Sigmoid colon (tissue), 7 donors: ENCODE results near the gene IL36B. TPM values are rescaled to one million over a fixed set of nuclear protein-coding genes. Genes with fewer than 3 reads are reported as not detected.

Source experiments
- DNase-seq: peaks from one replicate; pipeline ENCODE4 v3.0.0-alpha.2; 2019
- H3K27ac ChIP-seq, 4 donors: fragments of 200-600 bp; sonication (generic); one replicate each; pipeline ENCODE4 v1.5.1; 2016 to 2019; ENCODE audit warnings: mild to moderate bottlenecking in 1 of 4
- H3K27me3 ChIP-seq, 3 donors: fragments of 200-600 bp; sonication (generic); one replicate each; pipeline ENCODE4 v1.5.1; 2019; ENCODE audit warnings: mild to moderate bottlenecking in 1 of 3
- H3K36me3 ChIP-seq, 4 donors: fragments of 200-600 bp; sonication (generic); one replicate each; pipeline ENCODE4 v1.5.1; 2016 to 2019
- H3K4me1 ChIP-seq, 4 donors: fragments of 200-600 bp; sonication (generic); one replicate each; pipeline ENCODE4 v1.5.1; 2017 to 2019
- H3K4me3 ChIP-seq, 4 donors: fragments of 200-600 bp; sonication (generic); one replicate each; pipeline ENCODE4 v1.5.1; 2017 to 2019; ENCODE audit warnings: mild to moderate bottlenecking in 2 of 4, moderate library complexity in 1 of 4
- H3K9me3 ChIP-seq, 4 donors: fragments of 200-600 bp in 3 of 4; sonication (generic) in 3 of 4; one replicate each; pipeline versions ENCODE4 v1.5.1 to v1.6.1; 2013 to 2019
- EP300 ChIP-seq, 4 donors: sonication (generic); formaldehyde crosslinking; IDR thresholded peaks; one replicate each; pipeline ENCODE4 v1.6.1; 2017; ENCODE audit warnings: antibody characterized with exemption in 4 of 4
- POLR2A ChIP-seq, 2 donors: fragments of 450-650 bp; IDR thresholded peaks; one replicate each; pipeline ENCODE4 v1.6.1; 2016; ENCODE audit warnings: antibody characterized with exemption in 2 of 2, mild to moderate bottlenecking in 2 of 2, moderate library complexity in 2 of 2
- POLR2AphosphoS5 ChIP-seq, 4 donors: sonication (generic); formaldehyde crosslinking; IDR thresholded peaks; one replicate each; pipeline ENCODE4 v1.6.1; 2017; ENCODE audit warnings: antibody characterized with exemption in 4 of 4
- WGBS, 2 donors: extraction: QIAGEN DNeasy Blood & Tissue Kit; methylation state at CpG; one replicate each; pipeline ENCODE4 v1.1.7; 2013; 5-methylcytosine and 5-hydroxymethylcytosine counted together
- intact Hi-C: fragments of 100-400 bp; cut with DNase I; formaldehyde crosslinking; loops from one replicate; pipeline ENCODE4 v1.15.1; 2023
- polyA plus RNA-seq, 3 donors: library from polyadenylated mRNA; stranded (reverse); fragments of 200-250 nt; gene quantifications; one replicate each; pipeline ENCODE4 v1.2.3, GENCODE V29; 2013
- total RNA-seq, 4 donors: library from RNA; depleted of rRNA; stranded (reverse); fragments of >200 nt; gene quantifications; one replicate each; pipeline ENCODE4 v1.1.0, GENCODE V29; 2016
- TF ChIP-seq, protein P1 (sequence below), 4 experiments: fragments of 450-650 bp in 3 of 4; fragments of 200-600 bp in 1 of 4; IDR thresholded peaks; one replicate each; pipeline ENCODE4 v1.5.1; 2016 to 2019; ENCODE audit warnings: antibody characterized with exemption in 4 of 4, mild to moderate bottlenecking in 3 of 4, moderate library complexity in 2 of 4
- donor health status: healthy with polysubstance abuse.
- donor health status: Bipolar disorder and iron deficiency.
- donor health status: healthy.

IL36B gene
- total and polyA plus RNA-seq, 7 donors = not detected

DNA sequence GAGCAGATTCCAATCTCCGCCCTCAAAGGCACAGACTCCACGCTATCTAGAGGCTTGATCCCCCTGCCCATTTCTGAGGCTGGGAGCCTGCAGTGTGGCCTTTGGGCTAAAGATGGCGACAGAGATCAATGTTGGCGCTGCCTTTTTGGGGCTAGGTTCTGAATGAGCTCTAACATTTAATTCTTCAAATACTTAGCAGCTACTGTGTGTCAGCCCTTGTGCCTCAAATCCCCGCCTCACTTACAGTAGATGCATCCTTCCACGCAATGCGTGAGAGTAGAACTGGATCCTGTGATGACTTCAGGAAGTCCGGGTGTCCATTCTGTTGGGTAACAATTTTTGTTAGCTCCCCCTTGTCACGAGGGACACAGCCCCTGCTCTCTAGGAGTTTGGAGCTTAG lies 27.5 kb upstream of the IL36B start:
- Histone ChIP-seq H3K9me3 (no peaks in the 10 kb centered on the region), H3K27me3 (no peaks in the 10 kb centered on the region), H3K27ac (no peak overlapping the region), H3K4me1 (no peaks in the 10 kb centered on the region), H3K36me3 (no peaks in the 10 kb centered on the region), H3K4me3 (no peak overlapping the region)
- TF ChIP-seq EP300 (IDR thresholded peaks at IDR 0.05) (no peak), POLR2A (IDR thresholded peaks at IDR 0.05) (no peak), POLR2AphosphoS5 (IDR thresholded peaks at IDR 0.05) (no peak)
- TF ChIP-seq, protein P1, sequence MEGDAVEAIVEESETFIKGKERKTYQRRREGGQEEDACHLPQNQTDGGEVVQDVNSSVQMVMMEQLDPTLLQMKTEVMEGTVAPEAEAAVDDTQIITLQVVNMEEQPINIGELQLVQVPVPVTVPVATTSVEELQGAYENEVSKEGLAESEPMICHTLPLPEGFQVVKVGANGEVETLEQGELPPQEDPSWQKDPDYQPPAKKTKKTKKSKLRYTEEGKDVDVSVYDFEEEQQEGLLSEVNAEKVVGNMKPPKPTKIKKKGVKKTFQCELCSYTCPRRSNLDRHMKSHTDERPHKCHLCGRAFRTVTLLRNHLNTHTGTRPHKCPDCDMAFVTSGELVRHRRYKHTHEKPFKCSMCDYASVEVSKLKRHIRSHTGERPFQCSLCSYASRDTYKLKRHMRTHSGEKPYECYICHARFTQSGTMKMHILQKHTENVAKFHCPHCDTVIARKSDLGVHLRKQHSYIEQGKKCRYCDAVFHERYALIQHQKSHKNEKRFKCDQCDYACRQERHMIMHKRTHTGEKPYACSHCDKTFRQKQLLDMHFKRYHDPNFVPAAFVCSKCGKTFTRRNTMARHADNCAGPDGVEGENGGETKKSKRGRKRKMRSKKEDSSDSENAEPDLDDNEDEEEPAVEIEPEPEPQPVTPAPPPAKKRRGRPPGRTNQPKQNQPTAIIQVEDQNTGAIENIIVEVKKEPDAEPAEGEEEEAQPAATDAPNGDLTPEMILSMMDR (IDR thresholded peaks at IDR 0.05) = no peak
- no peak for DNase-seq
- intact Hi-C loops = no loop called here
- 44 to 49% methylated on average over 9 of the region's 9 CpGs for WGBS, 2 donors

DNA sequence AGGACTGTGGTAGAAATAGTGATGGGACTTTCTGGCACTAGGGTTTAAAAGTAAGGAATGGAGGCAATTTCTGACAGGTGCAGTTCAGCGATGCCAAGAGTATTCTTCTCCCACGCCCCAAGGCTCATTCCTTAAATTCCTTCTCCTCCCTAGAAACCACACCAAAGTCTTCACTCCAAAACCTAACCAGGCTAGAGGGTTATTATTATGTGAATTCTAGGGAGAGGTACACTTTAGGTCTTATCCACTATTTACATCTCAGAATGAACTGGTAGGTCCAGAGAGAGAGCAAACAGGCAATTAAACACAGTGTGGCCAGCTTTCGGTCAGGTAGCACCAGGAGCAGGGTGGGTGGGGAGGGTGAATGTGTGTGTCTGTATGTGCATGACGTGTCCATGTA lies 26.5 kb upstream of the IL36B start:
- H3K4me3 ChIP-seq = no peak overlapping the region
- TF ChIP-seq EP300 (IDR thresholded peaks at IDR 0.05) (no peak), POLR2AphosphoS5 (IDR thresholded peaks at IDR 0.05) (no peak), POLR2A (IDR thresholded peaks at IDR 0.05) (no peak)
- TF ChIP-seq, protein P1 (IDR thresholded peaks at IDR 0.05) = no peak
- no peak overlapping the region for H3K27ac ChIP-seq
- no peak for DNase-seq
- intact Hi-C loops = no loop called here
- H3K36me3 ChIP-seq = no peaks in the 10 kb centered on the region
- no peaks in the 10 kb centered on the region for H3K27me3 ChIP-seq
- 64 to 84% methylated on average over 4 of the region's 4 CpGs for WGBS, 2 donors
- no peaks in the 10 kb centered on the region for H3K9me3 ChIP-seq
- no peaks in the 10 kb centered on the region for H3K4me1 ChIP-seq

DNA sequence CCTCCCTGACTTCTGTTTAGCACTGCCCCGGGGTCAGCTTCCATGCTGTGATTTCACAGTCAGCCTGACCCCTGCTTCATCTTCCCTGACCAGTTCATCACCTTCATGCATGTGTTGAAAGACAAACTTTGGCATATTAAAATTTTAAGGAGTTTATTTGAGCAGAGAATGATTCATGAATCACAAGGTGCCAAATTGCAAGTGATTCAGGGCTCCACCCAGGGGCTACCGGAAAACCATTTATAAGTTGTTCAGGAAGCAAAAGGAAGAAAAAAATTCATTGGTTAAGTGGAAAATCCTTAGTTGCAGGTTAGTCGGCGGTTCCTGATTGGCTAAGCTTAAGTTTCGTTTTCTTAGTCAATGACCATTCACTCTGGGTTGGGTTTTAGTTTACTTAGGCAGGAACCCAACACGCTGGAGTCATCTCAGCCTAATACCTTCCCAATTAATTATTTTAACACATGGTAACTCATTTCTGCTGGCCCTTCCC lies 25.7 kb upstream of the IL36B start:
- no peak for DNase-seq
- 52 to 73% methylated on average over 6 of the region's 6 CpGs for WGBS, 2 donors
- H3K4me3 ChIP-seq = no peak overlapping the region
- no peaks in the 10 kb centered on the region for H3K36me3 ChIP-seq
- no peaks in the 10 kb centered on the region for H3K9me3 ChIP-seq
- intact Hi-C loops = no loop called here
- H3K27me3 ChIP-seq = no peaks in the 10 kb centered on the region
- no peaks in the 10 kb centered on the region for H3K4me1 ChIP-seq
- TF ChIP-seq, protein P1 (IDR thresholded peaks at IDR 0.05) = no peak
- TF ChIP-seq POLR2A (IDR thresholded peaks at IDR 0.05) = no peak
- no peak for TF ChIP-seq POLR2AphosphoS5 (IDR thresholded peaks at IDR 0.05)
- no peak for TF ChIP-seq EP300 (IDR thresholded peaks at IDR 0.05)
- no peak overlapping the region for H3K27ac ChIP-seq

DNA sequence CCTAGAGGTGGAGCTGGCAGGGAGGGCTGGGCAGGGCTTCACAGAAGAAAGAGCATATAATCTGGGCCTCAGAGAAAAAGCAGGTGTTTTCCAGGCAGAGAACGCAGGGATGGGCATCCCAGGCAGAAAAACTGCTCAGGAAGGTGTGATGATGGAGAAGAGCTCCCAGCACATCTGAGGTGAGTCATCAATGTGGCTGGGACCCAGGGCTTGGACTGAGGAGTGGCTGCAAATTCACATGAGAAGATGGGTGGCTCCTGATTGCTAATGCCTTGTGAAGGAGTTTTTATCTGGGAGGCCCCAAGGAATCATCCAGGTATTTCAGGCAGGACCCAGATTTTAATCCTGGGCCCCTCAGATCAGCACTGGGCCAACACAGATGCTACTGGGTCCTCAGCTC lies 25.3 kb upstream of the IL36B start:
- Histone ChIP-seq H3K27me3 (no peaks in the 10 kb centered on the region), H3K27ac (no peak overlapping the region), H3K36me3 (no peaks in the 10 kb centered on the region), H3K4me3 (no peak overlapping the region), H3K9me3 (no peaks in the 10 kb centered on the region), H3K4me1 (no peaks in the 10 kb centered on the region)
- intact Hi-C loops = no loop called here
- TF ChIP-seq POLR2AphosphoS5 (IDR thresholded peaks at IDR 0.05) = no peak
- no peak for TF ChIP-seq POLR2A (IDR thresholded peaks at IDR 0.05)
- TF ChIP-seq, protein P1 (IDR thresholded peaks at IDR 0.05) = no peak
- TF ChIP-seq EP300 (IDR thresholded peaks at IDR 0.05) = no peak
- DNase-seq = no peak
- WGBS, 2 donors = 67 to 73% methylated on average over 1 of the region's 1 CpG
